ENCODE results near the gene FAT1.

FAT1 gene

DNA sequence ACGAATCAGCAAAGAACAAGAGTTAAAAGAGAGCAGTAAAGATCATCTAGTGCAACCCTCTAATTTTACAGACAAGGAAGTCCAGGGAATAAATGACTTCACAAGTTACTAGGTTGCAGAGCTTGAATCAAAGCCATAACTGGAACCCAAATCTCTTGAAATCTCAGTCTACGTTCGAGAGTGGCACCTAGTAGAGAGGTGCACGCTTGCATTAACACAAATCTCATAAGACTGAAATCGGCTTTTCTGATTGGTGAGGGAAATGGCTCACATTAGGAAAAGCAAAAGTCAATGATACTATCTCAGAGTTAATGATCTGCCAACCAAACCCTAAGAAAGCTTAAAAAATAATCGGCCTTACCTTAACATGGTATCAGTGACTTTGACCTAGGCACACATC is 43.0 kb downstream of the FAT1 start:
- POLR2A ChIA-PET = no interaction called here
- CTCF ChIA-PET = no interaction called here
- WGBS (ENCODE audit: insufficient coverage) = 96% methylated on average over 5 of the region's 6 CpGs
- no peaks in the 10 kb centered on the region for H3K4me1 ChIP-seq (ENCODE audit: control extremely low read depth in 1 of 4, control insufficient read depth in 4 of 4, insufficient read depth in 4 of 4, low read length in 3 of 4)
- H3K9me3 ChIP-seq (ENCODE audit: control extremely low read depth in 1 of 5, control insufficient read depth in 4 of 5, insufficient read depth in 2 of 5, low read depth in 1 of 5, low read length in 4 of 5) = no peaks in the 10 kb centered on the region
- H3K27me3 ChIP-seq (replicated peaks in 2 of 5; ENCODE audit: control insufficient read depth in 4 of 5, insufficient read depth in 5 of 5, low read length in 4 of 5) = no peaks in the 10 kb centered on the region
- no peaks in the 10 kb centered on the region for H3K36me3 ChIP-seq (ENCODE audit: control insufficient read depth in 4 of 4, insufficient read depth in 4 of 4, low read length in 3 of 4)
- no peak overlapping the region for H3K4me3 ChIP-seq (ENCODE audit: control insufficient read depth in 1 of 7, extremely low read depth in 1 of 7, insufficient read depth in 4 of 7, low read depth in 2 of 7, low read length in 6 of 7)
- no peak overlapping the region for H3K27ac ChIP-seq (ENCODE audit: insufficient read depth in 1 of 2, low read depth in 1 of 2, low read length in 2 of 2, poor library complexity in 1 of 2, severe bottlenecking in 2 of 2)
- no peak for DNase-seq

DNA sequence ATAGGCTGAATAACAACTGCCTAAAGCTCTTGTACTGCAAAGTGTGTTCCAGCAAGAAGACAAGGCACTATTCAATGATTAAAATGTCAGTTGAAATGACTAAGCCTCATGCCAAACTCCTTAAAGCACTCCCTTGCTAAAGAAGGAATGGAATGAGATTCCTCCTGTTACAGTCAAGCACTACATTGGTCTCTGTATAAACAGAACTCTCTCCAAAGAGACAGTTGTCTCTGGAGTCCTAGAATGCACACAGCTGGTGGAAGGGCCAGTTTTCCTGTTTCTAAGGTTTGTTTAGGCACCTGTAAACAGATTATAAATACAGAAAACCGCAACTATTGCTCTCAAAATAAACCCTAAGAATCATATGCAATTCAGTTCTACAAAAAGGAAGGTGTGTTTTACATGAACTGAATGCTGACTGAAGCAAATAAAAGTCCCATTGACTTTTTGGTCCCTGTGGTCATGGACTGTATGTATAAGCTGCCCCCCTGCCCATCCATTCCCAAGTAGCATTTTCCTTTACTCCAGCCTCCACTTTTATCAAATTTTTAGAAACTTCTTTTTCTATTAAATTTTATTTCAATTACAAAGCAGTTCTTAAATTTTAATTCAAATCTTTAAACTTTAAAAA is 47.0 kb downstream of the FAT1 start:
- Histone ChIP-seq H3K4me1 (ENCODE audit: control extremely low read depth in 1 of 4, control insufficient read depth in 4 of 4, insufficient read depth in 4 of 4, low read length in 3 of 4) (no peaks in the 10 kb centered on the region), H3K4me3 (ENCODE audit: control insufficient read depth in 1 of 7, extremely low read depth in 1 of 7, insufficient read depth in 4 of 7, low read depth in 2 of 7, low read length in 6 of 7) (no peak overlapping the region), H3K27me3 (replicated peaks in 2 of 5; ENCODE audit: control insufficient read depth in 4 of 5, insufficient read depth in 5 of 5, low read length in 4 of 5) (no peaks in the 10 kb centered on the region), H3K9me3 (ENCODE audit: control extremely low read depth in 1 of 5, control insufficient read depth in 4 of 5, insufficient read depth in 2 of 5, low read depth in 1 of 5, low read length in 4 of 5) (no peaks in the 10 kb centered on the region), H3K36me3 (ENCODE audit: control insufficient read depth in 4 of 4, insufficient read depth in 4 of 4, low read length in 3 of 4) (no peaks in the 10 kb centered on the region), H3K27ac (ENCODE audit: insufficient read depth in 1 of 2, low read depth in 1 of 2, low read length in 2 of 2, poor library complexity in 1 of 2, severe bottlenecking in 2 of 2) (no peak overlapping the region)
- DNase-seq = no peak
- WGBS (ENCODE audit: insufficient coverage) = no CpG with 5 or more reads among the region's 1 CpG
- ChIA-PET CTCF (no interaction called here), POLR2A (no interaction called here)

DNA sequence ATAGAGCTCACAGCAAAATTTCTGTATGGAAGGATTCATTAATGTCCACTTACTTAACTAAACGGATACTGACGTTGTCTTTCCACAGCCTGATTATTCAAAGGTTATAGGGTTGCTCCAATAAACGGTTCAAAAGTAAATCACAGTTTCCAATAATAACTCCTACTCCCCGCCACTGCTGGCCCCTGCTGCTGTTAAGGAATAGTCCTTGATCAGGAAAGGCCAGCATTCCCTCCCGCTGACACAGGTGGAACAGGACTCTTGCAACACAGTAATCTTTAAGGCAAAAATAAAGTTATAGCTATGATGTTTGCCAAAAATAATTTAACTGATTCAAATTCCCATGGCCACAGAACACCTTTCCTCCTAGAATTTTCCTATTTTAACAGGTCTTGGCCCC is 53.9 kb downstream of the FAT1 start:
- ChIA-PET POLR2A (no interaction called here), CTCF (no interaction called here)
- peaks cover 0 to 14% (median 2%) of the 10 kb centered on the region in 5 experiments for H3K27me3 ChIP-seq (replicated peaks in 2 of 5; ENCODE audit: control insufficient read depth in 4 of 5, insufficient read depth in 5 of 5, low read length in 4 of 5)
- no peak for DNase-seq
- WGBS (ENCODE audit: insufficient coverage) = 10% methylated on average over 2 of the region's 5 CpGs
- H3K4me3 ChIP-seq (ENCODE audit: control insufficient read depth in 1 of 7, extremely low read depth in 1 of 7, insufficient read depth in 4 of 7, low read depth in 2 of 7, low read length in 6 of 7) = no peak overlapping the region
- H3K27ac ChIP-seq (ENCODE audit: insufficient read depth in 1 of 2, low read depth in 1 of 2, low read length in 2 of 2, poor library complexity in 1 of 2, severe bottlenecking in 2 of 2) = no peak overlapping the region
- H3K4me1 ChIP-seq (ENCODE audit: control extremely low read depth in 1 of 4, control insufficient read depth in 4 of 4, insufficient read depth in 4 of 4, low read length in 3 of 4) = no peaks in the 10 kb centered on the region
- no peaks in the 10 kb centered on the region for H3K36me3 ChIP-seq (ENCODE audit: control insufficient read depth in 4 of 4, insufficient read depth in 4 of 4, low read length in 3 of 4)
- no peaks in the 10 kb centered on the region for H3K9me3 ChIP-seq (ENCODE audit: control extremely low read depth in 1 of 5, control insufficient read depth in 4 of 5, insufficient read depth in 2 of 5, low read depth in 1 of 5, low read length in 4 of 5)

DNA sequence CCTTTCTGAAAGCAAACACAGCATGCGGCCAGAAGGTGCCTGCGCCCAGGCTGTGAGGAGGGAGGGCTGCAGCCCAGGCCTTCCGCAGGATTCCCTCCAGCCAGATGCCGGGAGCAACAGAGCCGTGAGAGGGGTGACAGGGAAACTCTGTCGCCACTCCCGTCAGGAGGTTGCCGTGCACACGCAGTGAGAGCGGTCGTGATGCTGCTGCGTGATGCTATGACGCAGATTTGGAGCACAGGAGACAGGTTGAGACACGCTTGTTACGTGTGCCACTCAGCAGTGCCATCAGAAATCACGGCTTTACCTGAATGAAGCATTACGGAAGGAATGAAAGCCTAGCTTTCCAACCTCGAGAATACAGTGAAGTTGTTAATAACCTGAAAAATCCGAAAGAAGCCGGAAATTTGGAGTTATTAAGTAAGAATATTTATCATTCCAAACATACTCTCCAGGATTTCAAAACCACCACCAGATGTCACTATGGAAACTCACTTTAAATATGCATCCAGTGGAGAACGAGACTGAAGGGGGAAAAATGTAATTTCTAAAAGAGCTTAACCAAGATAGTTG is 54.4 kb downstream of the FAT1 start:
- ChIA-PET CTCF (no interaction called here), POLR2A (no interaction called here)
- H3K27me3 ChIP-seq (replicated peaks in 2 of 5; ENCODE audit: control insufficient read depth in 4 of 5, insufficient read depth in 5 of 5, low read length in 4 of 5) = peaks cover 0 to 14% (median 2%) of the 10 kb centered on the region in 5 experiments
- no peaks in the 10 kb centered on the region for H3K36me3 ChIP-seq (ENCODE audit: control insufficient read depth in 4 of 4, insufficient read depth in 4 of 4, low read length in 3 of 4)
- no peak overlapping the region for H3K4me3 ChIP-seq (ENCODE audit: control insufficient read depth in 1 of 7, extremely low read depth in 1 of 7, insufficient read depth in 4 of 7, low read depth in 2 of 7, low read length in 6 of 7)
- 41% methylated on average over 16 of the region's 21 CpGs for WGBS (ENCODE audit: insufficient coverage)
- no peaks in the 10 kb centered on the region for H3K4me1 ChIP-seq (ENCODE audit: control extremely low read depth in 1 of 4, control insufficient read depth in 4 of 4, insufficient read depth in 4 of 4, low read length in 3 of 4)
- H3K9me3 ChIP-seq (ENCODE audit: control extremely low read depth in 1 of 5, control insufficient read depth in 4 of 5, insufficient read depth in 2 of 5, low read depth in 1 of 5, low read length in 4 of 5) = no peaks in the 10 kb centered on the region
- DNase-seq = peak; percentile 1 to 9 (median 8)
- H3K27ac ChIP-seq (ENCODE audit: insufficient read depth in 1 of 2, low read depth in 1 of 2, low read length in 2 of 2, poor library complexity in 1 of 2, severe bottlenecking in 2 of 2) = no peak overlapping the region

DNA sequence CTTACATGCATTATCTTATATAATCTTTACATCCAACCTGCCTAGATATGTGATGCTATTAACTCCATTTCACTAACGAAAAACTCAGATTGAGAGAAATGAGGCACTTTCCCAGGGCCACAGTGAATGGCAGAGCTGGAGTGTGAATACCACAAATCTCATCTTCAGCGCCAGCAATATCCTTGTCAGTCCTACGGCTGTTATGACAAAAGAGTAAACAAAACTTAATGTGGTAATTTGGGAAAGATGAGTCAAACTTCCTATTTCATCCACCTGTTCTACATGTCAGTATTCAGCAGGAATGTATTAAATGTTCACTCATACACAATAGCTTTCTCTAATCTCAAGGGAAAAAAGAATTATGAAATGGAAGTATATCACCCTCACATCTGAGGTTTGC is 56.9 kb downstream of the FAT1 start:
- no peaks in the 10 kb centered on the region for H3K4me1 ChIP-seq (ENCODE audit: control extremely low read depth in 1 of 4, control insufficient read depth in 4 of 4, insufficient read depth in 4 of 4, low read length in 3 of 4)
- ChIA-PET CTCF (no interaction called here), POLR2A (no interaction called here)
- WGBS (ENCODE audit: insufficient coverage) = 67% methylated on average over 2 of the region's 3 CpGs
- no peak overlapping the region for H3K4me3 ChIP-seq (ENCODE audit: control insufficient read depth in 1 of 7, extremely low read depth in 1 of 7, insufficient read depth in 4 of 7, low read depth in 2 of 7, low read length in 6 of 7)
- no peaks in the 10 kb centered on the region for H3K36me3 ChIP-seq (ENCODE audit: control insufficient read depth in 4 of 4, insufficient read depth in 4 of 4, low read length in 3 of 4)
- DNase-seq = no peak
- no peak overlapping the region for H3K27ac ChIP-seq (ENCODE audit: insufficient read depth in 1 of 2, low read depth in 1 of 2, low read length in 2 of 2, poor library complexity in 1 of 2, severe bottlenecking in 2 of 2)
- no peaks in the 10 kb centered on the region for H3K9me3 ChIP-seq (ENCODE audit: control extremely low read depth in 1 of 5, control insufficient read depth in 4 of 5, insufficient read depth in 2 of 5, low read depth in 1 of 5, low read length in 4 of 5)
- H3K27me3 ChIP-seq (replicated peaks in 2 of 5; ENCODE audit: control insufficient read depth in 4 of 5, insufficient read depth in 5 of 5, low read length in 4 of 5) = peaks cover 0 to 14% (median 2%) of the 10 kb centered on the region in 5 experiments

DNA sequence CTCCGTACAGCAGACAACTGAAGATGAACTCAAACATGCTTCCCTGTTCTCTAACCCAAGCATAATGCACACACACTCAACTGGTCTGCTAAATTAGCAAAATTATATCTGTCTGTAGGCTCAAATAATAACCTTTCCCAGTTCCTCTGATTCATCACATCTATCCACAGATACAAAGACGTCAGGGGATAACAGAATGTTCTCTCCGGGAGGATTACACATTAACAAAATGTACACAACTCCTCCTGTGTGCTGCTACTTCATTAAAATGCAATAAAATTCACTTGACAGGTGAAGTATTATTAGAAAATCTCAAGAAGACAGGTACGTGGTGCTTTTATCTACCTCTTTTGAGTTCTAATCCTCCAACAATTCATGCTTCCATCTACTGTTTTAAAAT is 57.4 kb downstream of the FAT1 start:
- no peaks in the 10 kb centered on the region for H3K4me1 ChIP-seq (ENCODE audit: control extremely low read depth in 1 of 4, control insufficient read depth in 4 of 4, insufficient read depth in 4 of 4, low read length in 3 of 4)
- CTCF ChIA-PET = no interaction called here
- POLR2A ChIA-PET = no interaction called here
- 93% methylated on average over 2 of the region's 4 CpGs for WGBS (ENCODE audit: insufficient coverage)
- no peak overlapping the region for H3K27ac ChIP-seq (ENCODE audit: insufficient read depth in 1 of 2, low read depth in 1 of 2, low read length in 2 of 2, poor library complexity in 1 of 2, severe bottlenecking in 2 of 2)
- H3K9me3 ChIP-seq (ENCODE audit: control extremely low read depth in 1 of 5, control insufficient read depth in 4 of 5, insufficient read depth in 2 of 5, low read depth in 1 of 5, low read length in 4 of 5) = no peaks in the 10 kb centered on the region
- DNase-seq = no peak
- H3K27me3 ChIP-seq (replicated peaks in 2 of 5; ENCODE audit: control insufficient read depth in 4 of 5, insufficient read depth in 5 of 5, low read length in 4 of 5) = peaks cover 0 to 14% (median 2%) of the 10 kb centered on the region in 5 experiments
- H3K36me3 ChIP-seq (ENCODE audit: control insufficient read depth in 4 of 4, insufficient read depth in 4 of 4, low read length in 3 of 4) = no peaks in the 10 kb centered on the region
- H3K4me3 ChIP-seq (ENCODE audit: control insufficient read depth in 1 of 7, extremely low read depth in 1 of 7, insufficient read depth in 4 of 7, low read depth in 2 of 7, low read length in 6 of 7) = no peak overlapping the region

DNA sequence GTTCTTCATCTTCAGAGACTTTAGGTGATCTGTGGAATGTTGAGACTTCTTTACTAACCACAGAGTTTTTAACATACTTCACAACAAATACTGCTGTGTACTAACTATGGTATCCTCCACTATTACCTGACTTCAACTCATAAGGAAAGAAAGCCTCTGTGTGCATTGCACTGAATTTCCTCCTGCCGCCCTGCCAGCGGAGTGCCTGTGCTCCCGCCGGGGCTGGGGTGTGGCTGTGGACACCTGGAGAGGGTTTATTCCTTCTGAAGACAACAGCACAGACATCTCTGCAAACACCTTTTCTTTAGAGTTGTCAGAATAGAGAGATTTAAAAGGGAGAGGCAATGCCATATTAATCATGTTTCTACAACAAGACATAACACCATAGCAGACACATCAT is 63.3 kb downstream of the FAT1 start:
- Histone ChIP-seq H3K9me3 (ENCODE audit: control extremely low read depth in 1 of 5, control insufficient read depth in 4 of 5, insufficient read depth in 2 of 5, low read depth in 1 of 5, low read length in 4 of 5) (no peaks in the 10 kb centered on the region), H3K27me3 (replicated peaks in 2 of 5; ENCODE audit: control insufficient read depth in 4 of 5, insufficient read depth in 5 of 5, low read length in 4 of 5) (no peaks in the 10 kb centered on the region), H3K36me3 (ENCODE audit: control insufficient read depth in 4 of 4, insufficient read depth in 4 of 4, low read length in 3 of 4) (no peaks in the 10 kb centered on the region), H3K4me3 (ENCODE audit: control insufficient read depth in 1 of 7, extremely low read depth in 1 of 7, insufficient read depth in 4 of 7, low read depth in 2 of 7, low read length in 6 of 7) (no peak overlapping the region), H3K4me1 (ENCODE audit: control extremely low read depth in 1 of 4, control insufficient read depth in 4 of 4, insufficient read depth in 4 of 4, low read length in 3 of 4) (no peaks in the 10 kb centered on the region), H3K27ac (ENCODE audit: insufficient read depth in 1 of 2, low read depth in 1 of 2, low read length in 2 of 2, poor library complexity in 1 of 2, severe bottlenecking in 2 of 2) (no peak overlapping the region)
- no peak for DNase-seq
- WGBS (ENCODE audit: insufficient coverage) = no CpG with 5 or more reads among the region's 4 CpGs
- CTCF ChIA-PET = no interaction called here
- POLR2A ChIA-PET = no interaction called here
